Neural cell (in vitro differentiated cells): ENCODE data around the gene RNF213. TPM values are rescaled to one million over a fixed set of nuclear protein-coding genes. Genes with fewer than 3 reads are reported as not detected.

Source experiments
- H2AFZ ChIP-seq: fragments of 200-600, 300-800 bp; sonication (generic), shearing (Covaris generic); 2 replicates; pipeline ENCODE4 v1.6.0; 2014; ENCODE audit warnings: low read depth, mild to moderate bottlenecking, antibody characterized with exemption, low read length, moderate library complexity
- H3F3A ChIP-seq: fragments of 200-600 bp; shearing (Covaris generic); 2 replicates; pipeline ENCODE4 v1.6.1; 2016; ENCODE audit warnings: mild to moderate bottlenecking, moderate library complexity, mixed read lengths, antibody characterized with exemption, low read length; ENCODE audit not compliant: insufficient read depth, poor library complexity, severe bottlenecking
- H3K27ac ChIP-seq: fragments of 200-600, 300-800 bp; sonication (generic), shearing (Covaris generic); 2 replicates; pipeline ENCODE4 v1.5.1; 2014; ENCODE audit warnings: mild to moderate bottlenecking, low read length, moderate library complexity
- H3K27me3 ChIP-seq: fragments of 300-800, 200-600 bp; sonication (generic), shearing (Covaris generic); 2 replicates; pipeline ENCODE4 v1.6.0; 2014; ENCODE audit warnings: mild to moderate bottlenecking, low read depth, low read length, moderate library complexity; ENCODE audit not compliant: insufficient read depth
- H3K36me3 ChIP-seq: fragments of 300-800, 200-600 bp; sonication (generic), shearing (Covaris generic); 2 replicates; pipeline ENCODE4 v1.5.1; 2014; ENCODE audit warnings: mild to moderate bottlenecking, antibody characterized with exemption, low read length, moderate library complexity; ENCODE audit not compliant: insufficient read depth
- H3K4me2 ChIP-seq: fragments of 300-800, 200-600 bp; sonication (generic), shearing (Covaris generic); 2 replicates; pipeline ENCODE4 v1.6.0; 2014; ENCODE audit warnings: mild to moderate bottlenecking, low read length
- H3K4me3 ChIP-seq: fragments of 300-800, 200-600 bp; sonication (generic), shearing (Covaris generic); 2 replicates; pipeline ENCODE4 v1.5.1; 2014; ENCODE audit warnings: mild to moderate bottlenecking, low read length, moderate library complexity
- H3K79me2 ChIP-seq: fragments of 200-600 bp; shearing (Covaris generic); replicated peaks from 2 replicates; pipeline ENCODE4 v1.6.0; 2014; ENCODE audit warnings: mild to moderate bottlenecking, low read length, moderate library complexity; ENCODE audit not compliant: insufficient read depth
- H3K9ac ChIP-seq: fragments of 300-800, 200-600 bp; sonication (generic), shearing (Covaris generic); 2 replicates; pipeline ENCODE4 v1.6.1; 2016; ENCODE audit warnings: mild to moderate bottlenecking, low read length, mixed read lengths
- H3K9me2 ChIP-seq: fragments of 200-600 bp; shearing (Covaris generic); 2 replicates; pipeline ENCODE4 v1.6.1; 2016; ENCODE audit warnings: mild to moderate bottlenecking, low read length, mixed read lengths; ENCODE audit not compliant: insufficient read depth
- H3K9me3 ChIP-seq: fragments of 200-600, 300-800 bp; sonication (generic), shearing (Covaris generic); 2 replicates; pipeline ENCODE4 v1.6.1; 2016; ENCODE audit warnings: mild to moderate bottlenecking, mixed run types, low read length, moderate library complexity, mixed read lengths
- H4K20me1 ChIP-seq: fragments of 200-600 bp; shearing (Covaris generic); 2 replicates; pipeline ENCODE4 v1.6.1; 2016; ENCODE audit warnings: mild to moderate bottlenecking, mixed run types; ENCODE audit not compliant: insufficient read depth
- CTCF ChIP-seq: fragments of 450-650 bp; IDR thresholded peaks from 2 replicates; pipeline ENCODE4 v1.5.1; 2014; ENCODE audit warnings: antibody characterized with exemption, mild to moderate bottlenecking, moderate library complexity; ENCODE audit not compliant: poor library complexity, severe bottlenecking
- EP300 ChIP-seq: fragments of 450-650 bp; conservative IDR thresholded peaks from 2 replicates; pipeline ENCODE4 v1.6.1; 2014; ENCODE audit warnings: antibody characterized with exemption, mild to moderate bottlenecking, moderate library complexity; ENCODE audit not compliant: poor library complexity, severe bottlenecking
- EZH2 ChIP-seq: fragments of 200-600, 300-800 bp; shearing (Covaris generic), sonication (generic); IDR thresholded peaks from 2 replicates; pipeline ENCODE4 v1.6.1; 2014; ENCODE audit warnings: antibody characterized with exemption, low read length, borderline replicate concordance, mild to moderate bottlenecking; ENCODE audit not compliant: insufficient read depth, poor library complexity, severe bottlenecking
- MXI1 ChIP-seq: fragments of 450-650 bp; conservative IDR thresholded peaks from 2 replicates; pipeline ENCODE4 v1.6.1; 2014; ENCODE audit warnings: antibody characterized with exemption, mild to moderate bottlenecking; ENCODE audit not compliant: poor library complexity, severe bottlenecking
- POLR2AphosphoS5 ChIP-seq: IDR thresholded peaks from 2 replicates; pipeline ENCODE4 v1.6.1; 2012
- RAD21 ChIP-seq: fragments of 450-650 bp; conservative IDR thresholded peaks from 2 replicates; pipeline ENCODE4 v1.6.1; 2014; ENCODE audit warnings: antibody characterized with exemption, mild to moderate bottlenecking, moderate library complexity
- REST ChIP-seq: IDR thresholded peaks from 2 replicates; pipeline ENCODE4 v1.6.1; 2012; ENCODE audit warnings: borderline replicate concordance
- SMC3 ChIP-seq: fragments of 450-650 bp; conservative IDR thresholded peaks from 2 replicates; pipeline ENCODE4 v1.6.1; 2014; ENCODE audit warnings: antibody characterized with exemption, mild to moderate bottlenecking, moderate library complexity; ENCODE audit not compliant: poor library complexity
- TAF1 ChIP-seq: IDR thresholded peaks from 2 replicates; pipeline ENCODE4 v1.6.1; 2012; ENCODE audit warnings: low read depth
- polyA plus RNA-seq: library from polyadenylated mRNA; depleted of rRNA; stranded (reverse); fragments of >200 nt; gene quantifications from 2 replicates; pipeline ENCODE4 v1.2.3, GENCODE V29; 2014

RNF213 gene
- polyA plus RNA-seq, 1 donor from 2014 or later, result 1.5 TPM

GRCh38 chr17:80349751-80350150 is 89.1 kb downstream of the RNF213 start:
- Histone ChIP-seq H3K4me3 (no peak overlapping the region), H3K27me3 (no peaks in the 10 kb centered on the region), H3K9me2 (no peaks in the 10 kb centered on the region), H4K20me1 (no peaks in the 10 kb centered on the region), H3K4me2 (no peak overlapping the region), H3F3A (no peaks in the 10 kb centered on the region), H3K79me2 (no peaks in the 10 kb centered on the region), H3K9ac (no peak overlapping the region), H3K27ac (no peak overlapping the region), H2AFZ (no peak overlapping the region), H3K36me3 (peaks cover 7% of the 10 kb centered on the region), H3K9me3 (no peaks in the 10 kb centered on the region)
- no peak for TF ChIP-seq RAD21
- no peak for TF ChIP-seq SMC3
- TF ChIP-seq POLR2AphosphoS5, result no peak
- no peak for TF ChIP-seq MXI1
- TF ChIP-seq CTCF, result no peak
- TF ChIP-seq TAF1, result no peak
- no peak for TF ChIP-seq EZH2
- no peak for TF ChIP-seq REST
- TF ChIP-seq EP300, result no peak

GRCh38 chr17:80352216-80352895 is 91.7 kb downstream of the RNF213 start:
- Histone ChIP-seq H3K9me3 (no peaks in the 10 kb centered on the region), H4K20me1 (no peaks in the 10 kb centered on the region), H3K4me3 (no peak overlapping the region), H3K79me2 (no peaks in the 10 kb centered on the region), H3K36me3 (no peaks in the 10 kb centered on the region), H3F3A (no peaks in the 10 kb centered on the region), H2AFZ (no peak overlapping the region), H3K27me3 (no peaks in the 10 kb centered on the region), H3K4me2 (no peak overlapping the region), H3K9me2 (no peaks in the 10 kb centered on the region), H3K9ac (no peak overlapping the region), H3K27ac (no peak overlapping the region)
- no peak for TF ChIP-seq RAD21
